ENCODE data around the gene YIF1B. TPM values are rescaled to one million over a fixed set of nuclear protein-coding genes. Genes with fewer than 3 reads are reported as not detected.
A peak's percentile ranks its signal among the peaks of the same experiment; 100 is the strongest.

YIF1B gene
- total and polyA plus RNA-seq, 2 donors (not counting 3 experiments of a cell fraction or from before 2014, with no cell fraction given) = 85.8 to 249 TPM

DNA sequence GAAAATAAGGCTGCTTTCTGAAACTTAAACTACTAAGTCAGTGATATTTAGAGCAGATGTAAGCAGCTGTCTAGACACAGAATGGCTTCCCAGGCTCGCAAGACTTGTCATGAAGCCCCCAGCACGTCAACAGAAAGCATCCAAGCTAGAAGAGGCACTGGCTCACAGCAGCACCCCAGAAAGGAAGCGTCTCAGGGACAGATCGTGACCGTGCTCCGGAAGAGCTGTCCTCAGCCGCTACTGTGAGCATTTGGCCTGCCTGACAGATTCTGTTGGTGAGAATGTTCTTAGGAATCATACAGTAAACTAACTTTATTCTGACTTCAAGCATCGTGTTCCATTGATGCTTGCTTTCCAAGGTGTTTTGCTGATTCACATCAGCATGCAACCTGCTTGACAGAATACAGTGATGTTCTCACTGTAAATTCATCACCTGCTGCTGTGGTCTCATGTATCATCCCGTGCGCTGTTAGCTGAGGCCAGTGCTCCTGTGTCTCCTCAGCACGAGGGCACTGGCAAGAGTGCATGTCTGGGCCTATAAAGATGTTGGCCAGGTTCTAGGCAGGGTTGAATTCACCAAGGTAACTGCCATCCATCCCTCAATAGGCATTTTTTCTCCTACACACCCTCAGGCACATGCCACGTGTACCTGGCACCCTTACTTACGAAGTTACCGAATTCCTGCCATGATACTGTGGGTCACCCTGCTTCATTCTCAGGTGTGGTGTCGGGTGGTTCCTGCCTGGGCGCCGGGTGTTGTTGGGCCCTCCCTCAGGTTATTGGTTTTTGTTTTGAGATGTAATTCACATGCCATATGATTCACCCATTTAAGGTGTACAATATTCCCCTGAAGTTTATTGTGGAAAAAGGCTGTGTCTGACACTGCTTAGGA is 35.5 kb downstream of the YIF1B start:
- CTCF ChIA-PET = interaction anchor here (0.5 kb wide), 1 partner anchor 45 kb away, joined by 4 read pairs; no protein-coding TSS in a partner anchor

DNA sequence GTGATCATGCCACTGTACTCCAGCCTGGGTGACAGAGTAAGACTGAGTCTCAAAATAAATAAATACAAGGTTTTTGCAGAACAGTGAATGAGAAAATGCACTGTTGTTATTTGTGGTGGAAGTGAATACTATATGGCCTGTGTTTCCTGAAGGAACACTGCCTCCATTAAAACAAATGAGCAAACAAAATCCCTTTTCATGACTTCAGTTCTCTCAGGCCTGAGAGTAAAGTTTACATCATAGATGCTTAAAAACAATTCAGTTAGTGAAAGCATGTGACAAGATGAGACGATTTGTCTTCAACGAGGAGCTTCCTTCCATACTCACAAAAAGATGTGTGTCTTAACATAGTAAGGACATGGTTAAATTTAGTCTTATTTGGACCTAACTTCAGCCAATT is 37.0 kb downstream of the YIF1B start:
- dilution Hi-C loops (cut with MboI; ENCODE audit: extremely low pct_ligation_motif_present, low sequenced_read_pairs) (no loop called here), intact Hi-C loops (cut with micrococcal nuclease) (loop anchor here (1.0 kb wide), 4 partner anchors 11 to 57 kb away; partner anchors contain the start of gene CATSPERG)
- Histone ChIP-seq H4K20me1 (replicated peaks; ENCODE audit: control insufficient read depth, extremely low read depth, insufficient read depth, low read length) (no peaks in the 10 kb centered on the region), H3K36me3 (ENCODE audit: control insufficient read depth in 2 of 2, extremely low read depth in 1 of 2, insufficient read depth in 2 of 2, low read length in 2 of 2) (no peaks in the 10 kb centered on the region), H3K9me3 (replicated peaks; ENCODE audit: control insufficient read depth, insufficient read depth, low read length) (no peaks in the 10 kb centered on the region), H3K9me1 (replicated peaks; ENCODE audit: control insufficient read depth, extremely low read depth, insufficient read depth, low read length) (no peaks in the 10 kb centered on the region), H3K27me3 (ENCODE audit: control insufficient read depth in 2 of 2, insufficient read depth in 2 of 2, low read length in 2 of 2) (no peaks in the 10 kb centered on the region), H2AFZ (ENCODE audit: low read depth, low read length) (no peak overlapping the region), H3K27ac (ENCODE audit: insufficient read depth, low read depth, low read length) (peak overlapping the region; percentile 73), H3K4me1 (ENCODE audit: control insufficient read depth, extremely low read depth, insufficient read depth, low read length) (peaks cover 30% of the 10 kb centered on the region), H3K9ac (replicated peaks; ENCODE audit: extremely low read depth, insufficient read depth, low read length) (peak overlapping the region; percentile 59), H3K4me2 (ENCODE audit: insufficient read depth, low read length) (no peak overlapping the region), H3K4me3 (replicated peaks in 1 of 3; ENCODE audit: insufficient read depth in 1 of 3, low read depth in 1 of 3, low read length in 3 of 3) (no peak overlapping the region), H3K79me2 (ENCODE audit: control insufficient read depth, insufficient read depth, low read length) (no peaks in the 10 kb centered on the region)
- no TSS peak for BruUV-seq (replicated peaks)
- ChIA-PET POLR2A (no interaction called here), CTCF (no interaction called here)
- FAIRE-seq = no peak
- TF ChIP-seq JUN (IDR thresholded peaks at IDR 0.05; ENCODE audit: borderline replicate concordance, insufficient read depth, insufficient read length, low read depth) (no peak), EZH2 (IDR thresholded peaks at IDR 0.05; ENCODE audit: borderline replicate concordance, low read depth, low read length, severe bottlenecking) (no peak)
- no peak for DNase-seq (ENCODE audit: low read depth, low spot score)

More for the DNA sequence above, 35.5 kb downstream of the YIF1B start:
- H3K27me3 ChIP-seq (ENCODE audit: control insufficient read depth in 2 of 2, insufficient read depth in 2 of 2, low read length in 2 of 2) = no peaks in the 10 kb centered on the region
- no peak overlapping the region for H2AFZ ChIP-seq (ENCODE audit: low read depth, low read length)
- no peaks in the 10 kb centered on the region for H3K79me2 ChIP-seq (ENCODE audit: control insufficient read depth, insufficient read depth, low read length)
- H3K9me1 ChIP-seq (replicated peaks; ENCODE audit: control insufficient read depth, extremely low read depth, insufficient read depth, low read length) = no peaks in the 10 kb centered on the region
- intact Hi-C loops (cut with micrococcal nuclease) = no loop called here
- POLR2A ChIA-PET = no interaction called here
- H4K20me1 ChIP-seq (replicated peaks; ENCODE audit: control insufficient read depth, extremely low read depth, insufficient read depth, low read length) = no peaks in the 10 kb centered on the region
- H3K9me3 ChIP-seq (replicated peaks; ENCODE audit: control insufficient read depth, insufficient read depth, low read length) = no peaks in the 10 kb centered on the region
- H3K4me2 ChIP-seq (ENCODE audit: insufficient read depth, low read length) = no peak overlapping the region
- TF ChIP-seq POLR2A (IDR thresholded peaks at IDR 0.05; ENCODE audit: low read depth, low read length) = no peak
- TF ChIP-seq, protein P1, sequence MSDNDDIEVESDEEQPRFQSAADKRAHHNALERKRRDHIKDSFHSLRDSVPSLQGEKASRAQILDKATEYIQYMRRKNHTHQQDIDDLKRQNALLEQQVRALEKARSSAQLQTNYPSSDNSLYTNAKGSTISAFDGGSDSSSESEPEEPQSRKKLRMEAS (IDR thresholded peaks at IDR 0.05; ENCODE audit: insufficient read depth, insufficient read length) = no peak
- TF ChIP-seq JUN (IDR thresholded peaks at IDR 0.05; ENCODE audit: borderline replicate concordance, insufficient read depth, insufficient read length, low read depth) = no peak
- no peak for TF ChIP-seq EZH2 (IDR thresholded peaks at IDR 0.05; ENCODE audit: borderline replicate concordance, low read depth, low read length, severe bottlenecking)
- no peak for TF ChIP-seq MYC (IDR thresholded peaks at IDR 0.05; ENCODE audit: low read depth, low read length)
- FAIRE-seq (no peak), DNase-seq (ENCODE audit: low read depth, low spot score) (no peak)
- H3K27ac ChIP-seq (ENCODE audit: insufficient read depth, low read depth, low read length) = no peak overlapping the region
- dilution Hi-C loops (cut with MboI; ENCODE audit: extremely low pct_ligation_motif_present, low sequenced_read_pairs) = no loop called here
- peaks cover 27% of the 10 kb centered on the region for H3K4me1 ChIP-seq (ENCODE audit: control insufficient read depth, extremely low read depth, insufficient read depth, low read length)
- no peak overlapping the region for H3K9ac ChIP-seq (replicated peaks; ENCODE audit: extremely low read depth, insufficient read depth, low read length)
- no peaks in the 10 kb centered on the region for H3K36me3 ChIP-seq (ENCODE audit: control insufficient read depth in 2 of 2, extremely low read depth in 1 of 2, insufficient read depth in 2 of 2, low read length in 2 of 2)
- no peak overlapping the region for H3K4me3 ChIP-seq (replicated peaks in 1 of 3; ENCODE audit: insufficient read depth in 1 of 3, low read depth in 1 of 3, low read length in 3 of 3)
- BruUV-seq (replicated peaks) = no TSS peak
